SU-DHL-6 (cell line): ENCODE results near the gene SRSF4.

Experiments
- H2AFZ ChIP-seq: fragments of 200-600 bp; sonication (generic); 2 replicates; pipeline ENCODE4 v1.6.1; 2014; ENCODE audit warnings: low read depth, mild to moderate bottlenecking, moderate library complexity, mixed read lengths, antibody characterized with exemption, low read length; ENCODE audit not compliant: severe bottlenecking
- H3F3A ChIP-seq: fragments of 200-600 bp; shearing (Covaris generic); 2 replicates; pipeline ENCODE4 v1.6.0; 2016; ENCODE audit warnings: antibody characterized with exemption, mild to moderate bottlenecking; ENCODE audit not compliant: insufficient read depth
- H3K27ac ChIP-seq: fragments of 200-600 bp; sonication (generic); 2 replicates; pipeline ENCODE4 v1.5.1; 2016; ENCODE audit warnings: low read depth, mild to moderate bottlenecking, low read length, moderate library complexity, mixed read lengths
- H3K27me3 ChIP-seq: fragments of 200-600 bp; sonication (generic), shearing (Covaris generic); 2 replicates; pipeline ENCODE4 v1.6.0; 2014; ENCODE audit warnings: mild to moderate bottlenecking, low read length
- H3K36me3 ChIP-seq: fragments of 200-600 bp; sonication (generic); 2 replicates; pipeline ENCODE4 v1.6.1; 2014; ENCODE audit warnings: mild to moderate bottlenecking, low read length, mixed read lengths
- H3K4me2 ChIP-seq: fragments of 300-600, 200-600 bp; shearing (Covaris generic), sonication (generic); 2 replicates; pipeline ENCODE4 v1.6.0; 2014; ENCODE audit warnings: low read length, low read depth, mild to moderate bottlenecking; ENCODE audit not compliant: poor library complexity, severe bottlenecking
- H3K4me3 ChIP-seq: fragments of 200-600 bp; sonication (generic); 2 replicates; pipeline ENCODE4 v1.5.1; 2014; ENCODE audit warnings: antibody characterized with exemption, low read length, mild to moderate bottlenecking, mixed read lengths; ENCODE audit not compliant: insufficient read depth, poor library complexity, severe bottlenecking
- H3K79me2 ChIP-seq: fragments of 200-600 bp; sonication (generic); 2 replicates; pipeline ENCODE4 v1.6.1; 2014; ENCODE audit warnings: mild to moderate bottlenecking, low read length, moderate library complexity; ENCODE audit not compliant: insufficient read depth
- H3K9ac ChIP-seq: fragments of 200-600 bp; sonication (generic); 2 replicates; pipeline ENCODE4 v1.7.0; 2014; ENCODE audit warnings: mild to moderate bottlenecking, low read length
- H3K9me2 ChIP-seq: fragments of 200-600 bp; sonication (generic); replicated peaks from 2 replicates; pipeline ENCODE4 v1.6.1; 2014; ENCODE audit warnings: low read length; ENCODE audit not compliant: insufficient read depth
- H3K9me3 ChIP-seq: fragments of 200-600 bp; sonication (generic); 2 replicates; pipeline ENCODE4 v1.6.1; 2014; ENCODE audit warnings: low read length, mixed read lengths; ENCODE audit not compliant: insufficient read depth
- H4K20me1 ChIP-seq: fragments of 200-600 bp; sonication (generic); 2 replicates; pipeline ENCODE4 v1.6.1; 2014; ENCODE audit warnings: low read depth, mild to moderate bottlenecking, antibody characterized with exemption, low read length, moderate library complexity, mixed read lengths
- CTCF ChIP-seq: fragments of 200-600 bp; sonication (generic); IDR thresholded peaks from one replicate; pipeline ENCODE4 v1.5.1; 2017; ENCODE audit warnings: antibody characterized with exemption, mild to moderate bottlenecking, low read length, moderate library complexity; ENCODE audit not compliant: insufficient read depth, poor library complexity, severe bottlenecking
- EZH2phosphoT487 ChIP-seq: fragments of 200-600 bp; sonication (generic), shearing (Covaris generic); conservative IDR thresholded peaks from 2 replicates; pipeline ENCODE4 v1.6.1; 2018; ENCODE audit warnings: mild to moderate bottlenecking, antibody characterized with exemption, low read length, moderate library complexity, mixed read lengths

The SRSF4 gene

GRCh38 chr1:29186252-29186651, 4.6 kb upstream of the SRSF4 start:
- Histone ChIP-seq H4K20me1 (no peaks in the 10 kb centered on the region), H3K9me2 (no peaks in the 10 kb centered on the region), H3K27me3 (no peaks in the 10 kb centered on the region), H3K9me3 (no peaks in the 10 kb centered on the region), H2AFZ (no peak overlapping the region), H3K36me3 (no peaks in the 10 kb centered on the region), H3K4me2 (no peak overlapping the region), H3K4me3 (no peak overlapping the region), H3F3A (peaks cover 10% of the 10 kb centered on the region), H3K9ac (no peak overlapping the region), H3K27ac (no peak overlapping the region), H3K79me2 (peaks cover 4% of the 10 kb centered on the region)
- TF ChIP-seq CTCF (no peak), EZH2phosphoT487 (no peak)

- H3K79me2 ChIP-seq = peaks cover 34% of the 10 kb centered on the region
- peak overlapping the region; percentile 87 for H2AFZ ChIP-seq
- no peak overlapping the region for H3K4me3 ChIP-seq
- H3F3A ChIP-seq = peaks cover 16% of the 10 kb centered on the region
- H3K9me3 ChIP-seq = no peaks in the 10 kb centered on the region
- H3K36me3 ChIP-seq = peaks cover 13% of the 10 kb centered on the region
- no peak overlapping the region for H3K9ac ChIP-seq
- H3K9me2 ChIP-seq = no peaks in the 10 kb centered on the region
- no peak overlapping the region for H3K27ac ChIP-seq
- H3K27me3 ChIP-seq = no peaks in the 10 kb centered on the region
- TF ChIP-seq CTCF (no peak), EZH2phosphoT487 (no peak)
- H3K4me2 ChIP-seq = no peak overlapping the region
- peaks cover 24% of the 10 kb centered on the region for H4K20me1 ChIP-seq
These were observed 1.6 kb upstream of the SRSF4 start for GRCh38 chr1:29183287-29183686.

- Histone ChIP-seq H3K9ac (peak overlapping the region; percentile 99), H3K4me3 (peak overlapping the region; percentile 97), H3F3A (peaks cover 16% of the 10 kb centered on the region), H4K20me1 (peaks cover 36% of the 10 kb centered on the region), H3K27me3 (no peaks in the 10 kb centered on the region), H3K36me3 (peaks cover 17% of the 10 kb centered on the region), H3K9me3 (no peaks in the 10 kb centered on the region), H3K4me2 (peak overlapping the region; percentile 96), H3K27ac (peak overlapping the region; percentile 87), H3K9me2 (no peaks in the 10 kb centered on the region), H2AFZ (no peak overlapping the region), H3K79me2 (peaks cover 59% of the 10 kb centered on the region)
- TF ChIP-seq CTCF (no peak), EZH2phosphoT487 (no peak)
These were observed 945 bp downstream of the SRSF4 start for GRCh38 chr1:29180497-29181412.
